Measurements from ENCODE around the gene B4GALNT3. TPM values are rescaled to one million over a fixed set of nuclear protein-coding genes. Genes with fewer than 3 reads are reported as not detected.

The B4GALNT3 gene
- total and polyA plus RNA-seq, 2 donors (not counting 1 experiment from before 2014, with no cell fraction given) = not detected

- H2AFZ ChIP-seq (ENCODE audit: low read length) = no peak overlapping the region
- no peaks in the 10 kb centered on the region for H3K79me2 ChIP-seq (ENCODE audit: control insufficient read depth, insufficient read depth, low read length)
- H3K9me3 ChIP-seq (ENCODE audit: control insufficient read depth, insufficient read depth, low read depth, low read length) = no peaks in the 10 kb centered on the region
- H3K4me3 ChIP-seq (replicated peaks in 1 of 4; ENCODE audit: control extremely low read depth in 1 of 4, insufficient read depth in 1 of 4, low read depth in 3 of 4, low read length in 4 of 4) = no peak overlapping the region
- no peak for DNase-seq (ENCODE audit: low read depth in 2 of 2)
- H3K27me3 ChIP-seq (ENCODE audit: control insufficient read depth, insufficient read depth, low read length) = peaks cover 2% of the 10 kb centered on the region
- H4K20me1 ChIP-seq (ENCODE audit: control insufficient read depth, extremely low read depth, insufficient read depth, low read length) = no peaks in the 10 kb centered on the region
- H3K9ac ChIP-seq (ENCODE audit: insufficient read depth, low read length) = no peak overlapping the region
- H3K4me1 ChIP-seq (ENCODE audit: control insufficient read depth, extremely low read depth, insufficient read depth, low read length) = no peaks in the 10 kb centered on the region
- no peaks in the 10 kb centered on the region for H3K36me3 ChIP-seq (ENCODE audit: control insufficient read depth, insufficient read depth, low read length)
- TF ChIP-seq EZH2 (IDR thresholded peaks at IDR 0.05; ENCODE audit: low read length, missing control alignments) = no peak
- TF ChIP-seq CTCF (conservative IDR thresholded peaks at IDR 0.05 in 1 of 2, IDR thresholded peaks at IDR 0.05 in 1 of 2; ENCODE audit: low read depth in 1 of 2, low read length in 2 of 2) = no peak
- H3K4me2 ChIP-seq (ENCODE audit: extremely low read depth, insufficient read depth, low read length) = no peak overlapping the region
- no peak overlapping the region for H3K27ac ChIP-seq (ENCODE audit: insufficient read depth, low read length)
Observed at GRCh38 chr12:537772-538171, 78.0 kb downstream of the B4GALNT3 start.

GRCh38 chr12:538731-539539 lies 79.2 kb downstream of the B4GALNT3 start:
- peak; percentile 44 to 71 for DNase-seq (ENCODE audit: low read depth in 2 of 2)
- no peak for TF ChIP-seq CTCF (conservative IDR thresholded peaks at IDR 0.05 in 1 of 2, IDR thresholded peaks at IDR 0.05 in 1 of 2; ENCODE audit: low read depth in 1 of 2, low read length in 2 of 2)
- no peak for TF ChIP-seq EZH2 (IDR thresholded peaks at IDR 0.05; ENCODE audit: low read length, missing control alignments)
- H3K27ac ChIP-seq (ENCODE audit: insufficient read depth, low read length) = no peak overlapping the region
- no peak overlapping the region for H3K4me2 ChIP-seq (ENCODE audit: extremely low read depth, insufficient read depth, low read length)
- no peak overlapping the region for H3K9ac ChIP-seq (ENCODE audit: insufficient read depth, low read length)
- peaks cover 2% of the 10 kb centered on the region for H3K27me3 ChIP-seq (ENCODE audit: control insufficient read depth, insufficient read depth, low read length)
- H3K4me3 ChIP-seq (replicated peaks in 1 of 4; ENCODE audit: control extremely low read depth in 1 of 4, insufficient read depth in 1 of 4, low read depth in 3 of 4, low read length in 4 of 4) = no peak overlapping the region
- H3K79me2 ChIP-seq (ENCODE audit: control insufficient read depth, insufficient read depth, low read length) = no peaks in the 10 kb centered on the region
- H3K9me3 ChIP-seq (ENCODE audit: control insufficient read depth, insufficient read depth, low read depth, low read length) = no peaks in the 10 kb centered on the region
- H3K36me3 ChIP-seq (ENCODE audit: control insufficient read depth, insufficient read depth, low read length) = no peaks in the 10 kb centered on the region
- no peak overlapping the region for H2AFZ ChIP-seq (ENCODE audit: low read length)
- H4K20me1 ChIP-seq (ENCODE audit: control insufficient read depth, extremely low read depth, insufficient read depth, low read length) = no peaks in the 10 kb centered on the region
- no peaks in the 10 kb centered on the region for H3K4me1 ChIP-seq (ENCODE audit: control insufficient read depth, extremely low read depth, insufficient read depth, low read length)

- H2AFZ ChIP-seq (ENCODE audit: low read length) = no peak overlapping the region
- H3K27ac ChIP-seq (ENCODE audit: insufficient read depth, low read length) = no peak overlapping the region
- H4K20me1 ChIP-seq (ENCODE audit: control insufficient read depth, extremely low read depth, insufficient read depth, low read length) = no peaks in the 10 kb centered on the region
- no peaks in the 10 kb centered on the region for H3K4me1 ChIP-seq (ENCODE audit: control insufficient read depth, extremely low read depth, insufficient read depth, low read length)
- TF ChIP-seq EZH2 (IDR thresholded peaks at IDR 0.05; ENCODE audit: low read length, missing control alignments) (no peak), CTCF (conservative IDR thresholded peaks at IDR 0.05 in 1 of 2, IDR thresholded peaks at IDR 0.05 in 1 of 2; ENCODE audit: low read depth in 1 of 2, low read length in 2 of 2) (no peak)
- DNase-seq (ENCODE audit: low read depth in 2 of 2) = no peak
- no peak overlapping the region for H3K9ac ChIP-seq (ENCODE audit: insufficient read depth, low read length)
- no peak overlapping the region for H3K4me2 ChIP-seq (ENCODE audit: extremely low read depth, insufficient read depth, low read length)
- no peaks in the 10 kb centered on the region for H3K79me2 ChIP-seq (ENCODE audit: control insufficient read depth, insufficient read depth, low read length)
- no peak overlapping the region for H3K4me3 ChIP-seq (replicated peaks in 1 of 4; ENCODE audit: control extremely low read depth in 1 of 4, insufficient read depth in 1 of 4, low read depth in 3 of 4, low read length in 4 of 4)
- no peaks in the 10 kb centered on the region for H3K9me3 ChIP-seq (ENCODE audit: control insufficient read depth, insufficient read depth, low read depth, low read length)
- peaks cover 2% of the 10 kb centered on the region for H3K27me3 ChIP-seq (ENCODE audit: control insufficient read depth, insufficient read depth, low read length)
- no peaks in the 10 kb centered on the region for H3K36me3 ChIP-seq (ENCODE audit: control insufficient read depth, insufficient read depth, low read length)
Observed at GRCh38 chr12:539540-540310, 80.0 kb downstream of the B4GALNT3 start.

Measured in fibroblast of lung (primary cell).